Prostate gland (tissue), 2 donors: Measurements from ENCODE around the gene ESPNL.

Experiments
- POLR2A ChIP-seq: fragments of 450-650 bp; IDR thresholded peaks from one replicate; pipeline ENCODE4 v1.6.1; 2016; ENCODE audit warnings: antibody characterized with exemption, mild to moderate bottlenecking
- POLR2AphosphoS5 ChIP-seq: sonication (generic); formaldehyde crosslinking; IDR thresholded peaks from one replicate; pipeline ENCODE4 v1.6.1; 2017; ENCODE audit warnings: antibody characterized with exemption
- TF ChIP-seq, protein P1 (sequence below), 4 experiments: fragments of 200-600 bp in 2 of 4; fragments of 450-650 bp in 2 of 4; sonication (generic) in 2 of 4; IDR thresholded peaks; 1 replicate in 3 of 4; 2 replicates in 1 of 4; pipeline ENCODE4 v1.5.1; 2016 to 2019; ENCODE audit warnings: antibody characterized with exemption in 4 of 4, mild to moderate bottlenecking in 2 of 4, moderate library complexity in 2 of 4

DNA sequence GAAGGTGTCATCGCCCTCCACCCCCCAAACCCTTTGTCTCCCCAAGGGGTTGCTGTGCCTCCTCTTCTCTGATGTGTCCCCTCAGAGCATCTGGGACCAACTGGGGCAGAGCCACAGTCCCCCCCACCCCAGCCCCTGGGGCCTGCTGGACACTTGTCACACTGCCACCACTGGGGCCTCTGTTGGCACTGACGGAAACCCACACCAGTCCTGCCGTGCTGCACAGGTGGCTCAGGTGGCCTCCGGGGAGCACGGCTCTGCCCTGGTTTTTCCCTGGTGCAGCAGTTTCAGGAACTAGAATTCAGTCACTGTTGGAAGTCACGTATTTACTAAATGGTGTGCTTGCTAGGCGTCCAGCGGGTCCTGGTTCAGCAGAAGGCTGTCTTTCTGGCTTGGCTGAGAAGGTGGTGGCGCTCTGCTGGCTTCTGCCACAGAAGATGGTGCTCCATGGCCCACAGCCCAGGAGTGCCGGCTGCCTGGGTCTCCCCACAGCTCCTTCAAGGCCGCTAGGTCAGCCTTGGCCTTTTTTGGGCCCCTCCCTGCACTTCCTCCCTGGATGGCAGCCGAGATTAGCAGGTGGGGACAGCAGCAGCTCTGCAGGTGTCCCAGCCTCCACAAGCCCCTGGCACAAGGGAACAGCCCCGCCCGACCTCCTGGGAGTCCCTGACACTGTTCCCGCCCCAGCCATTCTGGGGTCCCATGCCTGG is 19.8 kb downstream of the ESPNL start:
- TF ChIP-seq POLR2AphosphoS5 (no peak), POLR2A (no peak)
- TF ChIP-seq, protein P1, sequence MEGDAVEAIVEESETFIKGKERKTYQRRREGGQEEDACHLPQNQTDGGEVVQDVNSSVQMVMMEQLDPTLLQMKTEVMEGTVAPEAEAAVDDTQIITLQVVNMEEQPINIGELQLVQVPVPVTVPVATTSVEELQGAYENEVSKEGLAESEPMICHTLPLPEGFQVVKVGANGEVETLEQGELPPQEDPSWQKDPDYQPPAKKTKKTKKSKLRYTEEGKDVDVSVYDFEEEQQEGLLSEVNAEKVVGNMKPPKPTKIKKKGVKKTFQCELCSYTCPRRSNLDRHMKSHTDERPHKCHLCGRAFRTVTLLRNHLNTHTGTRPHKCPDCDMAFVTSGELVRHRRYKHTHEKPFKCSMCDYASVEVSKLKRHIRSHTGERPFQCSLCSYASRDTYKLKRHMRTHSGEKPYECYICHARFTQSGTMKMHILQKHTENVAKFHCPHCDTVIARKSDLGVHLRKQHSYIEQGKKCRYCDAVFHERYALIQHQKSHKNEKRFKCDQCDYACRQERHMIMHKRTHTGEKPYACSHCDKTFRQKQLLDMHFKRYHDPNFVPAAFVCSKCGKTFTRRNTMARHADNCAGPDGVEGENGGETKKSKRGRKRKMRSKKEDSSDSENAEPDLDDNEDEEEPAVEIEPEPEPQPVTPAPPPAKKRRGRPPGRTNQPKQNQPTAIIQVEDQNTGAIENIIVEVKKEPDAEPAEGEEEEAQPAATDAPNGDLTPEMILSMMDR (IDR thresholded peaks at IDR 0.05) = no peak
